Suprapubic skin (tissue), 4 donors: ENCODE measurements around the gene TSC22D3. TPM values are rescaled to one million over a fixed set of nuclear protein-coding genes. Genes with fewer than 3 reads are reported as not detected.
A peak's percentile ranks its signal among the peaks of the same experiment; 100 is the strongest.

Experiments used
- DNase-seq, 2 donors: peaks; one replicate each; pipeline ENCODE4 v3.0.0-alpha.2; 2019; ENCODE audit warnings: low spot score in 2 of 2
- H3K27ac ChIP-seq: fragments of 200-600 bp; sonication (generic); one replicate; pipeline ENCODE4 v1.5.1; 2019
- H3K27me3 ChIP-seq: fragments of 200-600 bp; sonication (generic); one replicate; pipeline ENCODE4 v1.5.1; 2019
- H3K36me3 ChIP-seq: fragments of 200-600 bp; sonication (generic); one replicate; pipeline ENCODE4 v1.5.1; 2019
- H3K4me1 ChIP-seq: fragments of 200-600 bp; sonication (generic); one replicate; pipeline ENCODE4 v1.5.1; 2019
- H3K4me3 ChIP-seq: fragments of 200-600 bp; sonication (generic); one replicate; pipeline ENCODE4 v1.5.1; 2019; ENCODE audit warnings: mild to moderate bottlenecking
- H3K9me3 ChIP-seq: fragments of 200-600 bp; sonication (generic); one replicate; pipeline ENCODE4 v1.5.1; 2019
- EP300 ChIP-seq: sonication (generic); formaldehyde crosslinking; IDR thresholded peaks from one replicate; pipeline ENCODE4 v1.6.1; 2017; ENCODE audit warnings: antibody characterized with exemption
- POLR2A ChIP-seq, 2 donors: fragments of 450-650 bp; IDR thresholded peaks; one replicate each; pipeline ENCODE4 v1.6.1; 2017; ENCODE audit warnings: antibody characterized with exemption in 2 of 2, mild to moderate bottlenecking in 2 of 2, moderate library complexity in 2 of 2
- POLR2AphosphoS5 ChIP-seq, 3 donors: sonication (generic); formaldehyde crosslinking; IDR thresholded peaks; one replicate each; pipeline ENCODE4 v1.6.1; 2017; ENCODE audit warnings: antibody characterized with exemption in 3 of 3
- WGBS: methylation state at CpG from one replicate; pipeline ENCODE4 v1.1.5; 2018; 5-methylcytosine and 5-hydroxymethylcytosine counted together
- total RNA-seq, 4 donors: library from RNA; depleted of rRNA; stranded (reverse); fragments of >200 nt; gene quantifications; one replicate each; pipeline ENCODE4 v1.1.0, GENCODE V29; 2016
- TF ChIP-seq, protein P1 (sequence below), 2 donors: fragments of 200-600 bp in 1 of 2; fragments of 450-650 bp in 1 of 2; sonication (generic) in 1 of 2; IDR thresholded peaks; one replicate each; pipeline ENCODE4 v1.5.1; 2016 to 2019; ENCODE audit warnings: antibody characterized with exemption in 2 of 2, mild to moderate bottlenecking in 1 of 2, moderate library complexity in 1 of 2

Gene TSC22D3
- total RNA-seq, 4 donors from 2014 or later, result 487 to 1,035 (median 681) TPM

DNA sequence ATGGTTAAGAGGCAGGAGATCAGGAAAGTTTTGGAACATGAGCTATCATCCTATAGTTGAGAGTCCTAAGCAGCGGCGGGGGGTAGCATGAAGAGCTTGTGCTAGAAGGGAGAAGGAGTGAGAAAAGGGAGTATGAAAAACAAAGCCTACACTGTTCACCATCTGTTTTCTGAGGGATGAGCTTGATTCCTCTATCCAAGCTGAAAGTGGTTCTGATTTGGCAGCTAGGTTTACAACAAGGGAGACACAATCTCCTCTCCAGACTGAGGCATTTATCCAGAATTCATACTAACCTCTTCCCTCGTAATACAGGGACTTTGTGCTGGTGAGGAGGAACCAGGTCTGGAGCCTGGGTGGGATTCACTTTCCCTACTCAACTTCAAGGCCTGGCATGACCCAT lies 23.5 kb downstream of the TSC22D3 start:
- TF ChIP-seq EP300 (no peak), POLR2AphosphoS5 (IDR thresholded peaks at IDR 0.05) (no peak), POLR2A (IDR thresholded peaks at IDR 0.05) (no peak)
- TF ChIP-seq, protein P1, sequence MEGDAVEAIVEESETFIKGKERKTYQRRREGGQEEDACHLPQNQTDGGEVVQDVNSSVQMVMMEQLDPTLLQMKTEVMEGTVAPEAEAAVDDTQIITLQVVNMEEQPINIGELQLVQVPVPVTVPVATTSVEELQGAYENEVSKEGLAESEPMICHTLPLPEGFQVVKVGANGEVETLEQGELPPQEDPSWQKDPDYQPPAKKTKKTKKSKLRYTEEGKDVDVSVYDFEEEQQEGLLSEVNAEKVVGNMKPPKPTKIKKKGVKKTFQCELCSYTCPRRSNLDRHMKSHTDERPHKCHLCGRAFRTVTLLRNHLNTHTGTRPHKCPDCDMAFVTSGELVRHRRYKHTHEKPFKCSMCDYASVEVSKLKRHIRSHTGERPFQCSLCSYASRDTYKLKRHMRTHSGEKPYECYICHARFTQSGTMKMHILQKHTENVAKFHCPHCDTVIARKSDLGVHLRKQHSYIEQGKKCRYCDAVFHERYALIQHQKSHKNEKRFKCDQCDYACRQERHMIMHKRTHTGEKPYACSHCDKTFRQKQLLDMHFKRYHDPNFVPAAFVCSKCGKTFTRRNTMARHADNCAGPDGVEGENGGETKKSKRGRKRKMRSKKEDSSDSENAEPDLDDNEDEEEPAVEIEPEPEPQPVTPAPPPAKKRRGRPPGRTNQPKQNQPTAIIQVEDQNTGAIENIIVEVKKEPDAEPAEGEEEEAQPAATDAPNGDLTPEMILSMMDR (IDR thresholded peaks at IDR 0.05), result no peak
- 85% methylated on average over 3 of the region's 3 CpGs for WGBS
- Histone ChIP-seq H3K36me3 (no peaks in the 10 kb centered on the region), H3K4me3 (no peak overlapping the region), H3K9me3 (no peaks in the 10 kb centered on the region), H3K4me1 (peaks cover 11% of the 10 kb centered on the region), H3K27me3 (no peaks in the 10 kb centered on the region), H3K27ac (no peak overlapping the region)
- no peak for DNase-seq

DNA sequence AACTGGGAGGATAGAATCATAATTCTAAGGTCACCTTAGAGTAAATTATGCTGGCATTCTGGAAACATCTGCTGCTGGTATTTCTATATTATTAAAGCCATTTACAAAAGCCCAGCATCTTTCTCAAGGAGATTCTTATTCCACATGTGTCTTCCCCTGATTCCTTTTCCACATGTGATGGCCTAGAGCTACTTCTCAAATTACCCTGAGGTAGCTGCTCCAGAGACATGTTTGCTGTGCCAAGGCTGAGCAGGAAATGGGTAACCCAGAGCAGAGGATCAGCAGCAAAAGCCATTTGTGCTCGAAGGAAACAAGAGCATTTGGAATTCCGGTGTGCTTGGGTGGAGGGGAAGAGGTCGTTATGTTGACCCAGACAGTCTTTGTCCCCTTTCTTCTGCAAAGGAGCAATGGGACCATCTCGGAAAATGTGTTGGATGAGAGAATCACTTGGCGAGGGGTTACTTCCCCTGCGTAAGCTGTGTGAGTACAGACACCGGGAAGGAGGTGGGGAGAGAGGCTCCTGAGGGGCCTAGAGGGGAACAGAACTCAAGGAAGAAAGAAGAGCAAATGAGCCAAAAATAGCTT lies 24.6 kb downstream of the TSC22D3 start:
- WGBS, result 74% methylated on average over 7 of the region's 7 CpGs
- TF ChIP-seq, protein P1 (IDR thresholded peaks at IDR 0.05), result no peak
- TF ChIP-seq EP300 (no peak), POLR2A (IDR thresholded peaks at IDR 0.05) (no peak), POLR2AphosphoS5 (IDR thresholded peaks at IDR 0.05) (no peak)
- Histone ChIP-seq H3K4me1 (peaks cover 17% of the 10 kb centered on the region), H3K9me3 (no peaks in the 10 kb centered on the region), H3K27me3 (no peaks in the 10 kb centered on the region), H3K27ac (no peak overlapping the region), H3K4me3 (no peak overlapping the region), H3K36me3 (no peaks in the 10 kb centered on the region)
- no peak for DNase-seq

DNA sequence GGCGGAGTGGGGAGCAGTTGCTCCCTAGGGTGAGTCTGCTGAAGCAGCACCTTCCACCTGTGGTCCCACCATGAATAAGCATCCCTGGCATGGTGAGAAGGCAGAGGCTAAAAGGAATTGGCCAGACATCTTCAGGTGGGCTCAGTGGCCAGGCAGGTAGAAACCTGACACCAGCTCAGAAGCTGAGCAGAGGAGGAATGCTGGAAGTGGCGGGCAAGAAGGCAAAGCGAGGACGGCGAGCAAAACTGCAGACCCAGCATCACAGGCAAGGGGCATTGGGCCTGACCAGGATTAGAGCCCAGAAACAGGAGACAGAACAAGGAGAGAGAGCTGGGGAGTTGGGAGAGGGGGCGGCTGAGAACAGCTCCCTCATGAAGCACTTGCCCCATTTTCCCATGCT lies 25.3 kb downstream of the TSC22D3 start:
- no peaks in the 10 kb centered on the region for H3K9me3 ChIP-seq
- no peak overlapping the region for H3K27ac ChIP-seq
- peaks cover 20% of the 10 kb centered on the region for H3K4me1 ChIP-seq
- DNase-seq, result no peak
- H3K27me3 ChIP-seq, result no peaks in the 10 kb centered on the region
- 94% methylated on average over 6 of the region's 6 CpGs for WGBS
- no peak overlapping the region for H3K4me3 ChIP-seq
- TF ChIP-seq EP300 (no peak), POLR2A (IDR thresholded peaks at IDR 0.05) (no peak), POLR2AphosphoS5 (IDR thresholded peaks at IDR 0.05) (no peak)
- TF ChIP-seq, protein P1 (IDR thresholded peaks at IDR 0.05), result no peak
- H3K36me3 ChIP-seq, result no peaks in the 10 kb centered on the region

DNA sequence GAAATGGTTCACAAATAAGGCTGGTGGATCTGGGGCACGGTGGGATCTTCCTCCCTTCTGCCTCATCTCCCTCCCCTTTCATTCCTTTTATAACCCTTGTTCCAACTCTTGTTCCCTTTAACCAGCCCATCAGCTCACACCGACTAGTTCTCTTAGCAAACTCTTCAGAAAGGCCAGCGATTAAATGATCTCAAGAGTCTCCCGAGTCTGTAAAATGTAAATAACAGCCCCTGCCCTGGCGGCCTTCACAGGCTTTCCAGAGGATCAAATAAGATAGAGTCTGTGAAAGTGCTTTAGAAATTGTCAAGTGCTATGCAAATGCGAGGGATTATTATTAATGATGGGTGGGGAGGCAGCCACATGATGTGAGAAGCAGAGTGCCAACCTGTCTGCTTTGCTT lies 27.1 kb downstream of the TSC22D3 start:
- TF ChIP-seq POLR2AphosphoS5 (IDR thresholded peaks at IDR 0.05) (no peak), POLR2A (IDR thresholded peaks at IDR 0.05) (no peak), EP300 (no peak)
- TF ChIP-seq, protein P1 (IDR thresholded peaks at IDR 0.05), result no peak
- peak overlapping the region; percentile 67 for H3K27ac ChIP-seq
- H3K36me3 ChIP-seq, result no peaks in the 10 kb centered on the region
- WGBS, result 65% methylated on average over 6 of the region's 6 CpGs
- DNase-seq, result no peak
- no peaks in the 10 kb centered on the region for H3K9me3 ChIP-seq
- no peak overlapping the region for H3K4me3 ChIP-seq
- H3K4me1 ChIP-seq, result peaks cover 23% of the 10 kb centered on the region
- H3K27me3 ChIP-seq, result no peaks in the 10 kb centered on the region

DNA sequence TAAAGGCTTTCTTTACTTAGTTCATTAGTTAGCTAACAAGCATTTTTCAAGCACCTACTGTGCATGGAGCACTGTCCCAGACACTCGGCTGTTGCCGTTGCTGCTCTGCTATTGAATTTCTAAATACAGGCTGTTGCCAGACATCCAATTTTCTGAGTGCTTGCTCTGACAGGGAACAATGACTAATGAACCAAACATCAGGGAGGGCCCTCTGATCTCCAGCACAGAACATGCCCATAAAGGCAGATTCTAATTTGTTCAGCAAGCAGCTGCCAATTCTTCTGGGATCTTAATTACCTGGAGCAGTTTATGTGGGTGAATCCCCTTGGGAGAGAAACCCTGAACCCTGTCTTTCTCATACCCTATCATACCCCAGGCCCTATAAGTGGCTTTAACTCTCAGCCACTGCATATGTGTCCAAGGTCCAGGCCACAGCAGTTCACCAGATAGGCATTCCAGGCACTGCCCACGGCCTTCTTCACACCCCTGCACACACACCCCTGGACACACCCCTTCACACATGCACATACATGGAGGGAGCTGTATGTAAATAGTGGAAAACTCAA lies 27.9 kb downstream of the TSC22D3 start:
- no peak overlapping the region for H3K4me3 ChIP-seq
- no peaks in the 10 kb centered on the region for H3K36me3 ChIP-seq
- H3K27ac ChIP-seq, result peak overlapping the region; percentile 67
- H3K27me3 ChIP-seq, result no peaks in the 10 kb centered on the region
- TF ChIP-seq, protein P1 (IDR thresholded peaks at IDR 0.05), result no peak
- no peak for TF ChIP-seq EP300
- no peak for TF ChIP-seq POLR2AphosphoS5 (IDR thresholded peaks at IDR 0.05)
- TF ChIP-seq POLR2A (IDR thresholded peaks at IDR 0.05), result no peak
- 24% methylated on average over 3 of the region's 3 CpGs for WGBS
- H3K4me1 ChIP-seq, result peaks cover 31% of the 10 kb centered on the region
- H3K9me3 ChIP-seq, result no peaks in the 10 kb centered on the region
- DNase-seq, result no peak
